Measurements from ENCODE around the gene LSM7. TPM values are rescaled to one million over a fixed set of nuclear protein-coding genes. Genes with fewer than 3 reads are reported as not detected.

LSM7 gene
- total RNA-seq, 6 experiments from 2014 or later = 22.4 to 64.2 (median 28.2) TPM

- ATAC-seq = no peak
- TF ChIP-seq CTCF (IDR thresholded peaks at IDR 0.05) = no peak
- no peak for TF ChIP-seq POLR2A (IDR thresholded peaks at IDR 0.05)
- Histone ChIP-seq H3K4me3 (no peak overlapping the region), H3K27me3 (no peaks in the 10 kb centered on the region), H3K9me3 (no peaks in the 10 kb centered on the region), H3K4me1 (no peaks in the 10 kb centered on the region), H3K27ac (no peak overlapping the region), H3K36me3 (no peaks in the 10 kb centered on the region)
- DNase-seq = no peak
- intact Hi-C loops (cut with DNase I) = no loop called here
- WGBS (ENCODE audit: insufficient coverage, low coverage, low lambda C conversion rate, missing lambda C conversion rate) = 60% methylated on average over 6 of the region's 15 CpGs
Observed at GRCh38 chr19:2362970-2363300, 34.5 kb upstream of the LSM7 start.

GRCh38 chr19:2362046-2362969 lies 33.9 kb upstream of the LSM7 start:
- no peak overlapping the region for H3K4me3 ChIP-seq
- no peaks in the 10 kb centered on the region for H3K4me1 ChIP-seq
- 79% methylated on average over 11 of the region's 11 CpGs for WGBS (ENCODE audit: insufficient coverage, low coverage, low lambda C conversion rate, missing lambda C conversion rate)
- H3K36me3 ChIP-seq = no peaks in the 10 kb centered on the region
- H3K27me3 ChIP-seq = no peaks in the 10 kb centered on the region
- H3K9me3 ChIP-seq = no peaks in the 10 kb centered on the region
- intact Hi-C loops (cut with DNase I) = no loop called here
- TF ChIP-seq CTCF (IDR thresholded peaks at IDR 0.05) (no peak), POLR2A (IDR thresholded peaks at IDR 0.05) (no peak)
- ATAC-seq (no peak), DNase-seq (no peak)
- H3K27ac ChIP-seq = no peak overlapping the region

GRCh38 chr19:2361246-2362045 lies 33.1 kb upstream of the LSM7 start:
- Histone ChIP-seq H3K9me3 (no peaks in the 10 kb centered on the region), H3K4me1 (no peaks in the 10 kb centered on the region), H3K27ac (no peak overlapping the region), H3K4me3 (no peak overlapping the region), H3K27me3 (no peaks in the 10 kb centered on the region), H3K36me3 (no peaks in the 10 kb centered on the region)
- 10% methylated on average over 12 of the region's 24 CpGs for WGBS (ENCODE audit: insufficient coverage, low coverage, low lambda C conversion rate, missing lambda C conversion rate)
- TF ChIP-seq CTCF (IDR thresholded peaks at IDR 0.05) (no peak), POLR2A (IDR thresholded peaks at IDR 0.05) (no peak)
- ATAC-seq (no peak), DNase-seq (no peak)
- intact Hi-C loops (cut with DNase I) = no loop called here

GRCh38 chr19:2360833-2361232 lies 32.4 kb upstream of the LSM7 start:
- DNase-seq (no peak), ATAC-seq (no peak)
- Histone ChIP-seq H3K4me3 (no peak overlapping the region), H3K9me3 (no peaks in the 10 kb centered on the region), H3K27ac (no peak overlapping the region), H3K4me1 (no peaks in the 10 kb centered on the region), H3K36me3 (no peaks in the 10 kb centered on the region), H3K27me3 (no peaks in the 10 kb centered on the region)
- intact Hi-C loops (cut with DNase I) = no loop called here
- 51% methylated on average over 9 of the region's 11 CpGs for WGBS (ENCODE audit: insufficient coverage, low coverage, low lambda C conversion rate, missing lambda C conversion rate)
- TF ChIP-seq POLR2A (IDR thresholded peaks at IDR 0.05) (no peak), CTCF (IDR thresholded peaks at IDR 0.05) (no peak)
